K562 (cell line): ENCODE data around the gene FAM117A. TPM values are rescaled to one million over a fixed set of nuclear protein-coding genes. Genes with fewer than 3 reads are reported as not detected.

Experiments used
- COPS2 ChIP-seq: fragments of 450-650 bp; conservative IDR thresholded peaks from 2 replicates; pipeline ENCODE4 v1.6.1; 2016; ENCODE audit warnings: mild to moderate bottlenecking, moderate library complexity
- GTF2E2 ChIP-seq: fragments of 200-800 bp; sonication (Bioruptor generic); IDR thresholded peaks from 2 replicates; pipeline ENCODE4 v1.6.1; 2016; ENCODE audit warnings: missing genetic modification characterization, missing compliant biosample characterization
- LARP7 ChIP-seq: fragments of 450-650 bp; IDR thresholded peaks from 2 replicates; pipeline ENCODE4 v1.6.1; 2016
- PHB2 ChIP-seq: fragments of 450-650 bp; IDR thresholded peaks from 2 replicates; pipeline ENCODE4 v1.6.1; 2017; ENCODE audit warnings: low read depth
- PHF8 ChIP-seq: fragments of 200-600 bp; sonication (generic); IDR thresholded peaks from 2 replicates; pipeline ENCODE4 v1.6.1; 2012; ENCODE audit warnings: mixed run types, mild to moderate bottlenecking, inconsistent platforms, low read length, moderate library complexity, borderline replicate concordance
- RBM17 ChIP-seq: fragments of 200-400 bp; formaldehyde crosslinking; IDR thresholded peaks from 2 replicates; pipeline ENCODE4 v1.6.1; 2017; ENCODE audit warnings: low read depth, mild to moderate bottlenecking, low read length, borderline replicate concordance
- SP2 ChIP-seq: IDR thresholded peaks from 2 replicates; pipeline ENCODE4 v1.6.1; 2011; ENCODE audit warnings: mild to moderate bottlenecking, low read depth, low read length, moderate library complexity; ENCODE audit not compliant: poor library complexity, severe bottlenecking; ENCODE audit errors: extremely low read depth
- SUPT5H ChIP-seq: fragments of 450-650 bp; IDR thresholded peaks from 2 replicates; pipeline ENCODE4 v1.6.1; 2016
- TAF1 ChIP-seq: IDR thresholded peaks from 2 replicates; pipeline ENCODE4 v1.6.1; 2011; ENCODE audit warnings: mild to moderate bottlenecking, low read length, moderate library complexity; ENCODE audit not compliant: insufficient read depth, control insufficient read depth, severe bottlenecking; ENCODE audit errors: extremely low read depth
- THRAP3 ChIP-seq: fragments of 450-650 bp; IDR thresholded peaks from 2 replicates; pipeline ENCODE4 v1.6.1; 2016; ENCODE audit warnings: mild to moderate bottlenecking, inconsistent platforms, borderline replicate concordance
- ZNF41 ChIP-seq: fragments of 250-450 bp; sonication (Bioruptor Pico); conservative IDR thresholded peaks from 2 replicates; pipeline ENCODE4 v1.4.0; 2020; ENCODE audit warnings: mild to moderate bottlenecking
- ZNF551 ChIP-seq: fragments of 250-450 bp; sonication (Bioruptor Pico); IDR thresholded peaks from 2 replicates; pipeline ENCODE4 v1.5.0; 2021; ENCODE audit warnings: mild to moderate bottlenecking, moderate library complexity
- ZNF586 ChIP-seq: fragments of 450-650 bp; formaldehyde crosslinking; conservative IDR thresholded peaks from 2 replicates; pipeline ENCODE4 v1.4.0; 2020; ENCODE audit warnings: mild to moderate bottlenecking, moderate library complexity
- ZNF589 ChIP-seq: fragments of 200-800 bp; sonication (Bioruptor generic); IDR thresholded peaks from 2 replicates; pipeline ENCODE4 v1.6.1; 2016; ENCODE audit warnings: low read depth, missing genetic modification characterization, missing compliant biosample characterization
- ZSCAN32 ChIP-seq: fragments of 450-650 bp; formaldehyde crosslinking; IDR thresholded peaks from 2 replicates; pipeline ENCODE4 v1.4.0; 2020; ENCODE audit warnings: mild to moderate bottlenecking, moderate library complexity
- polyA plus RNA-seq, 8 experiments: library from polyadenylated mRNA; depleted of rRNA in 4 of 8; stranded (reverse) in 5 of 8; unstranded in 3 of 8; fragments of >200 nt; fragmentation: Nextera tagmentation in 2 of 8; fragmentation: Illumina TruSeq in 1 of 8; extraction: Ambion mirVana in 2 of 8; extraction: Trizol in 1 of 8; gene quantifications; 2 replicates each; pipeline versions ENCODE4 v1.2.1 to v1.2.3, GENCODE V29; 2011 to 2014; ENCODE audit warnings: inconsistent platforms in 1 of 8, missing spikeins in 1 of 8
- total RNA-seq, 7 experiments: library from RNA; depleted of rRNA in 6 of 7; stranded (reverse); fragments of >200 nt in 6 of 7; fragmentation: Illumina TruSeq in 2 of 7; extraction: Trizol in 2 of 7; gene quantifications; 2 replicates each; pipeline versions ENCODE4 v1.2.1 to v1.2.3, GENCODE V29; 2011 to 2021; ENCODE audit warnings: low replicate concordance in 1 of 7
- TF ChIP-seq, protein P1 (sequence below): fragments of 450-650 bp; formaldehyde crosslinking; IDR thresholded peaks from 2 replicates; pipeline ENCODE4 v1.4.0; 2020; ENCODE audit warnings: mild to moderate bottlenecking, mixed read lengths
- TF ChIP-seq, protein P2 (sequence below): sonication (generic); formaldehyde crosslinking; IDR thresholded peaks from 2 replicates; pipeline ENCODE4 v1.8.0; 2022; ENCODE audit warnings: mild to moderate bottlenecking, missing genetic modification reagents
- TF ChIP-seq, protein P3 (sequence below): fragments of 450-650 bp; conservative IDR thresholded peaks from 2 replicates; pipeline ENCODE4 v1.6.1; 2016; ENCODE audit warnings: missing genetic modification characterization, low read depth, mild to moderate bottlenecking, control low read depth, missing compliant biosample characterization
- TF ChIP-seq, protein P4 (sequence below): fragments of 250-450 bp; sonication (Bioruptor Pico); IDR thresholded peaks from 2 replicates; pipeline ENCODE4 v1.8.0; 2021; ENCODE audit warnings: borderline replicate concordance, mild to moderate bottlenecking, moderate library complexity; ENCODE audit not compliant: poor library complexity, severe bottlenecking

Gene FAM117A
- total and polyA plus RNA-seq, 9 of the 15 experiments (the other 6 are each of a cell fraction or from before 2014, with no cell fraction given), result 3.1 to 79.7 (median 36.6) TPM

DNA sequence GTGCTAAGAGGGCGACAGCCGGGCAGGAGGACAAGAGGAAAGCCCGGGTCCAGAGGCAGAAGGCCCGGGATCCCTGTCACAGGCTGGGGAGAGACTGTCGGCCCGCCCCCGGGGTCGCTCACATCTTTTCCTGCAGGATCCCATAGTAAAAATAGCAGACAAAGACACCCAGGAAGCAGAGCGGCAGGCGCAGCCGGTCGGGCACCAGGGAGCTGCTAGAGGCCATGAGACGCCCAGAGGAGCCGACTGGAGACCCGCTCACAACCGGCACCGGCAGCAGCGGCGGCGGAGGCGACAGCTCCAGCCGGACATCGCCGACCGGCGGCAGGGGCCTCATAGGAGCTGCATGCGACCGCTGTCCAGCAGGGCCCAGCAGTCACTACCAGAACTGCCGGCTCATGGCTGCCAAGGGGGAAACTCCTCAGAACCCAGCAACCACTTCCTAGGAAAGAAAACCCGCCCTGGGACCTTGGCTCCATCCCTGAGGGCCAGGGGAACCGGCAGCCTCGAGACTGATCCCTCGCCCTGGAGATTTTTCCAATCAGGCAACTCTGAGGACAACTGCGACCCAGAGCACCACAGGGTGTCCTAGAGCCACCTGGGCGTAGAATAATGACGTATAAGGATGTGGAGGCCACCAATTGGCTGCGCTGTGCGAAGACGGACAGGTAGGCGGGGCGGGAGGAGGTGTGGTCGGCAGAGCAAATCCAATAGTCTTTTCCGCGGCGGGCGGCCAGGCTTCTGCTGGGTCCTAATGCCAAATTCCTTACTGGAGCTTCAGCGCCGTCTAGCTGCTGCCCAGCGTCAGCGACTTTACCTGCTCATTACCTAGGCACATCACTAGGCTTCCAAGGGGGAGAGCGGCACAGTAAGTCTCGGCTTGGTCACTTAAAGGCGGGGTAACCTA, 56.1 kb downstream of the FAM117A start, which contains the start of gene SLC35B1 (continued):
- TF ChIP-seq LARP7 (no peak), GTF2E2 (0 out of 2 replicates have a peak, but pooled peaks have one; percentile 27), SP2 (no peak), ZNF41 (CRISPR knock-in tag) (peak; percentile 95), THRAP3 (no peak), SUPT5H (peak; percentile 75), ZNF551 (CRISPR knock-in tag) (no peak), ZNF589 (CRISPR knock-in tag) (no peak), PHF8 (peak; percentile 89), ZNF586 (CRISPR knock-in tag) (no peak), TAF1 (peak; percentile 55), COPS2 (no peak), PHB2 (no peak), RBM17 (no peak), ZSCAN32 (CRISPR knock-in tag) (0 out of 2 replicates have a peak, but pooled peaks have one; percentile 6)
- TF ChIP-seq, protein P1, sequence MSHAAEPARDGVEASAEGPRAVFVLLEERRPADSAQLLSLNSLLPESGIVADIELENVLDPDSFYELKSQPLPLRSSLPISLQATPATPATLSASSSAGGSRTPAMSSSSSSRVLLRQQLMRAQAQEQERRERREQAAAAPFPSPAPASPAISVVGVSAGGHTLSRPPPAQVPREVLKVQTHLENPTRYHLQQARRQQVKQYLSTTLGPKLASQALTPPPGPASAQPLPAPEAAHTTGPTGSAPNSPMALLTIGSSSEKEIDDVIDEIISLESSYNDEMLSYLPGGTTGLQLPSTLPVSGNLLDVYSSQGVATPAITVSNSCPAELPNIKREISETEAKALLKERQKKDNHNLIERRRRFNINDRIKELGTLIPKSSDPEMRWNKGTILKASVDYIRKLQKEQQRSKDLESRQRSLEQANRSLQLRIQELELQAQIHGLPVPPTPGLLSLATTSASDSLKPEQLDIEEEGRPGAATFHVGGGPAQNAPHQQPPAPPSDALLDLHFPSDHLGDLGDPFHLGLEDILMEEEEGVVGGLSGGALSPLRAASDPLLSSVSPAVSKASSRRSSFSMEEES (CRISPR knock-in tag), result no peak
- TF ChIP-seq, protein P2, sequence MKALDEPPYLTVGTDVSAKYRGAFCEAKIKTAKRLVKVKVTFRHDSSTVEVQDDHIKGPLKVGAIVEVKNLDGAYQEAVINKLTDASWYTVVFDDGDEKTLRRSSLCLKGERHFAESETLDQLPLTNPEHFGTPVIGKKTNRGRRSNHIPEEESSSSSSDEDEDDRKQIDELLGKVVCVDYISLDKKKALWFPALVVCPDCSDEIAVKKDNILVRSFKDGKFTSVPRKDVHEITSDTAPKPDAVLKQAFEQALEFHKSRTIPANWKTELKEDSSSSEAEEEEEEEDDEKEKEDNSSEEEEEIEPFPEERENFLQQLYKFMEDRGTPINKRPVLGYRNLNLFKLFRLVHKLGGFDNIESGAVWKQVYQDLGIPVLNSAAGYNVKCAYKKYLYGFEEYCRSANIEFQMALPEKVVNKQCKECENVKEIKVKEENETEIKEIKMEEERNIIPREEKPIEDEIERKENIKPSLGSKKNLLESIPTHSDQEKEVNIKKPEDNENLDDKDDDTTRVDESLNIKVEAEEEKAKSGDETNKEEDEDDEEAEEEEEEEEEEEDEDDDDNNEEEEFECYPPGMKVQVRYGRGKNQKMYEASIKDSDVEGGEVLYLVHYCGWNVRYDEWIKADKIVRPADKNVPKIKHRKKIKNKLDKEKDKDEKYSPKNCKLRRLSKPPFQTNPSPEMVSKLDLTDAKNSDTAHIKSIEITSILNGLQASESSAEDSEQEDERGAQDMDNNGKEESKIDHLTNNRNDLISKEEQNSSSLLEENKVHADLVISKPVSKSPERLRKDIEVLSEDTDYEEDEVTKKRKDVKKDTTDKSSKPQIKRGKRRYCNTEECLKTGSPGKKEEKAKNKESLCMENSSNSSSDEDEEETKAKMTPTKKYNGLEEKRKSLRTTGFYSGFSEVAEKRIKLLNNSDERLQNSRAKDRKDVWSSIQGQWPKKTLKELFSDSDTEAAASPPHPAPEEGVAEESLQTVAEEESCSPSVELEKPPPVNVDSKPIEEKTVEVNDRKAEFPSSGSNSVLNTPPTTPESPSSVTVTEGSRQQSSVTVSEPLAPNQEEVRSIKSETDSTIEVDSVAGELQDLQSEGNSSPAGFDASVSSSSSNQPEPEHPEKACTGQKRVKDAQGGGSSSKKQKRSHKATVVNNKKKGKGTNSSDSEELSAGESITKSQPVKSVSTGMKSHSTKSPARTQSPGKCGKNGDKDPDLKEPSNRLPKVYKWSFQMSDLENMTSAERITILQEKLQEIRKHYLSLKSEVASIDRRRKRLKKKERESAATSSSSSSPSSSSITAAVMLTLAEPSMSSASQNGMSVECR (CRISPR knock-in tag), result peak; percentile 86; the same call in 1 of the 2 replicates
- TF ChIP-seq, protein P3, sequence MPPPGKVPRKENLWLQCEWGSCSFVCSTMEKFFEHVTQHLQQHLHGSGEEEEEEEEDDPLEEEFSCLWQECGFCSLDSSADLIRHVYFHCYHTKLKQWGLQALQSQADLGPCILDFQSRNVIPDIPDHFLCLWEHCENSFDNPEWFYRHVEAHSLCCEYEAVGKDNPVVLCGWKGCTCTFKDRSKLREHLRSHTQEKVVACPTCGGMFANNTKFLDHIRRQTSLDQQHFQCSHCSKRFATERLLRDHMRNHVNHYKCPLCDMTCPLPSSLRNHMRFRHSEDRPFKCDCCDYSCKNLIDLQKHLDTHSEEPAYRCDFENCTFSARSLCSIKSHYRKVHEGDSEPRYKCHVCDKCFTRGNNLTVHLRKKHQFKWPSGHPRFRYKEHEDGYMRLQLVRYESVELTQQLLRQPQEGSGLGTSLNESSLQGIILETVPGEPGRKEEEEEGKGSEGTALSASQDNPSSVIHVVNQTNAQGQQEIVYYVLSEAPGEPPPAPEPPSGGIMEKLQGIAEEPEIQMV (tag), result no peak
- TF ChIP-seq, protein P4, sequence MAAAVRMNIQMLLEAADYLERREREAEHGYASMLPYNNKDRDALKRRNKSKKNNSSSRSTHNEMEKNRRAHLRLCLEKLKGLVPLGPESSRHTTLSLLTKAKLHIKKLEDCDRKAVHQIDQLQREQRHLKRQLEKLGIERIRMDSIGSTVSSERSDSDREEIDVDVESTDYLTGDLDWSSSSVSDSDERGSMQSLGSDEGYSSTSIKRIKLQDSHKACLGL (CRISPR knock-in tag), result no peak
